H1 (cell line): ENCODE results near the gene UBXN1. TPM values are rescaled to one million over a fixed set of nuclear protein-coding genes. Genes with fewer than 3 reads are reported as not detected.

Experiments
- CBX8 ChIP-seq: fragments of 300-800, 300-1000 bp; sonication (generic); IDR thresholded peaks from 2 replicates; pipeline ENCODE4 v1.7.1; 2016; ENCODE audit warnings: low read depth, low read length, borderline replicate concordance
- CHD1 ChIP-seq: IDR thresholded peaks from 2 replicates; pipeline ENCODE4 v1.6.1; 2012; ENCODE audit warnings: low read depth, low read length, improper control_type of control experiment
- CTBP2 ChIP-seq: IDR thresholded peaks from 2 replicates; pipeline ENCODE4 v1.7.0; 2011; ENCODE audit warnings: borderline replicate concordance, mild to moderate bottlenecking, moderate library complexity, mixed read lengths, low read length; ENCODE audit not compliant: insufficient read depth, insufficient read length
- JUND ChIP-seq: IDR thresholded peaks from 2 replicates; pipeline ENCODE4 v1.6.1; 2011; ENCODE audit warnings: mild to moderate bottlenecking, improper control_type of control experiment, low read length
- RBBP5 ChIP-seq: IDR thresholded peaks from 2 replicates; pipeline ENCODE4 v1.7.1; 2012; ENCODE audit warnings: low read depth, mild to moderate bottlenecking, inconsistent platforms, low read length, moderate library complexity, borderline replicate concordance
- TAF7 ChIP-seq: optimal IDR thresholded peaks from 2 replicates; pipeline ENCODE3; 2011; ENCODE audit warnings: low read depth, mild to moderate bottlenecking, inconsistent platforms, low read length, moderate library complexity, borderline replicate concordance
- polyA plus RNA-seq, 7 experiments: library from polyadenylated mRNA; depleted of rRNA in 3 of 7; stranded (reverse) in 5 of 7; unstranded in 2 of 7; fragments of >200 nt in 5 of 7; fragments of 200-250 nt in 2 of 7; gene quantifications; 1 replicate in 5 of 7; 2 replicates in 1 of 7; 4 replicates in 1 of 7; pipeline versions ENCODE4 v1.2.1 to v1.2.3, GENCODE V29; 2011 to 2013; ENCODE audit warnings: missing spikeins in 2 of 7, mixed read lengths in 2 of 7
- total RNA-seq: library from RNA; stranded (reverse); fragmentation: NEBNext Ultra II Directional; extraction: Animal tissue kit (Norgen Biotek cat#: 25700); gene quantifications from 2 replicates; pipeline ENCODE4 v1.2.1, GENCODE V29; 2021
- TF ChIP-seq, protein P1 (sequence below): IDR thresholded peaks from 2 replicates; pipeline ENCODE4 v1.6.1; 2012; ENCODE audit warnings: inconsistent platforms
- TF ChIP-seq, protein P2 (sequence below), 3 experiments: IDR thresholded peaks; 1 replicate in 2 of 3; 2 replicates in 1 of 3; pipeline versions ENCODE4 v1.5.1 to v1.6.1; 2011; ENCODE audit warnings: low read length in 3 of 3, mild to moderate bottlenecking in 3 of 3, inconsistent platforms in 2 of 3, low read depth in 1 of 3, moderate library complexity in 1 of 3; ENCODE audit not compliant: insufficient read depth in 1 of 3; ENCODE audit errors: control extremely low read depth in 1 of 3
- TF ChIP-seq, protein P3 (sequence below): IDR thresholded peaks from 2 replicates; pipeline ENCODE4 v1.6.1; 2011; ENCODE audit warnings: low read depth, mild to moderate bottlenecking, low read length; ENCODE audit not compliant: insufficient read depth

UBXN1 gene
- total and polyA plus RNA-seq, 2 of the 8 experiments (the other 6 are each of a cell fraction or from before 2014, with no cell fraction given): 78.6 to 114 TPM

DNA sequence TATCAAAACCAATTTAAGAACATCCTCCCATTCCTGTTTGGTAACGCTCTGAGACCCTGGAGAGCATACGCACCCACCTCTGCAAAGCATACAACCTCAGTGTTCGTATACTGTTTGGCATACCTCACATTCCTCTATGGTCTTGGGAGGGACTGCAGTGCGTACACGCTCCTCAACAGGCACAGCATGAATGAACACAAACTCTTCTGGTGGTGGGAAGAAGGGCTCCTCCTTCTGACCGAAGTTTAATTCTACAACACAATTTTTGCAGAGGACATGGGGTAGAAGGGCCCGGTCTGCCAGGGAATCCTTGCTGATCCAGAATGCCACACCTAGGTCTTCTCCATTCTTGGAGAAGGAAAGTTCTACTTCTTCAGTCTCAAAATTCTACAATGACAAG is 43.1 kb upstream of the UBXN1 start (continued):
- TF ChIP-seq, protein P1, sequence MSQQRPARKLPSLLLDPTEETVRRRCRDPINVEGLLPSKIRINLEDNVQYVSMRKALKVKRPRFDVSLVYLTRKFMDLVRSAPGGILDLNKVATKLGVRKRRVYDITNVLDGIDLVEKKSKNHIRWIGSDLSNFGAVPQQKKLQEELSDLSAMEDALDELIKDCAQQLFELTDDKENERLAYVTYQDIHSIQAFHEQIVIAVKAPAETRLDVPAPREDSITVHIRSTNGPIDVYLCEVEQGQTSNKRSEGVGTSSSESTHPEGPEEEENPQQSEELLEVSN: no peak
- TF ChIP-seq JUND: no peak
- TF ChIP-seq, protein P2, sequence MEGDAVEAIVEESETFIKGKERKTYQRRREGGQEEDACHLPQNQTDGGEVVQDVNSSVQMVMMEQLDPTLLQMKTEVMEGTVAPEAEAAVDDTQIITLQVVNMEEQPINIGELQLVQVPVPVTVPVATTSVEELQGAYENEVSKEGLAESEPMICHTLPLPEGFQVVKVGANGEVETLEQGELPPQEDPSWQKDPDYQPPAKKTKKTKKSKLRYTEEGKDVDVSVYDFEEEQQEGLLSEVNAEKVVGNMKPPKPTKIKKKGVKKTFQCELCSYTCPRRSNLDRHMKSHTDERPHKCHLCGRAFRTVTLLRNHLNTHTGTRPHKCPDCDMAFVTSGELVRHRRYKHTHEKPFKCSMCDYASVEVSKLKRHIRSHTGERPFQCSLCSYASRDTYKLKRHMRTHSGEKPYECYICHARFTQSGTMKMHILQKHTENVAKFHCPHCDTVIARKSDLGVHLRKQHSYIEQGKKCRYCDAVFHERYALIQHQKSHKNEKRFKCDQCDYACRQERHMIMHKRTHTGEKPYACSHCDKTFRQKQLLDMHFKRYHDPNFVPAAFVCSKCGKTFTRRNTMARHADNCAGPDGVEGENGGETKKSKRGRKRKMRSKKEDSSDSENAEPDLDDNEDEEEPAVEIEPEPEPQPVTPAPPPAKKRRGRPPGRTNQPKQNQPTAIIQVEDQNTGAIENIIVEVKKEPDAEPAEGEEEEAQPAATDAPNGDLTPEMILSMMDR (IDR thresholded peaks at IDR 0.05; ENCODE audit: control extremely low read depth in 1 of 3, insufficient read depth in 1 of 3, low read depth in 1 of 3, low read length in 3 of 3): 0 out of 4 replicates have a peak, but pooled peaks of 1 of the 3 experiments have one; percentile 10
- TF ChIP-seq CBX8: no peak
- TF ChIP-seq RBBP5: no peak
- TF ChIP-seq CTBP2: no peak
- TF ChIP-seq, protein P3, sequence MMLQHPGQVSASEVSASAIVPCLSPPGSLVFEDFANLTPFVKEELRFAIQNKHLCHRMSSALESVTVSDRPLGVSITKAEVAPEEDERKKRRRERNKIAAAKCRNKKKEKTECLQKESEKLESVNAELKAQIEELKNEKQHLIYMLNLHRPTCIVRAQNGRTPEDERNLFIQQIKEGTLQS: no peak
- TF ChIP-seq CHD1: no peak
- TF ChIP-seq TAF7: no peak
